Measurements from ENCODE around the gene ZNF358. TPM values are rescaled to one million over a fixed set of nuclear protein-coding genes. Genes with fewer than 3 reads are reported as not detected.

Gene ZNF358
- total RNA-seq, 4 donors from 2014 or later: 95.4 to 168 (median 137) TPM

DNA sequence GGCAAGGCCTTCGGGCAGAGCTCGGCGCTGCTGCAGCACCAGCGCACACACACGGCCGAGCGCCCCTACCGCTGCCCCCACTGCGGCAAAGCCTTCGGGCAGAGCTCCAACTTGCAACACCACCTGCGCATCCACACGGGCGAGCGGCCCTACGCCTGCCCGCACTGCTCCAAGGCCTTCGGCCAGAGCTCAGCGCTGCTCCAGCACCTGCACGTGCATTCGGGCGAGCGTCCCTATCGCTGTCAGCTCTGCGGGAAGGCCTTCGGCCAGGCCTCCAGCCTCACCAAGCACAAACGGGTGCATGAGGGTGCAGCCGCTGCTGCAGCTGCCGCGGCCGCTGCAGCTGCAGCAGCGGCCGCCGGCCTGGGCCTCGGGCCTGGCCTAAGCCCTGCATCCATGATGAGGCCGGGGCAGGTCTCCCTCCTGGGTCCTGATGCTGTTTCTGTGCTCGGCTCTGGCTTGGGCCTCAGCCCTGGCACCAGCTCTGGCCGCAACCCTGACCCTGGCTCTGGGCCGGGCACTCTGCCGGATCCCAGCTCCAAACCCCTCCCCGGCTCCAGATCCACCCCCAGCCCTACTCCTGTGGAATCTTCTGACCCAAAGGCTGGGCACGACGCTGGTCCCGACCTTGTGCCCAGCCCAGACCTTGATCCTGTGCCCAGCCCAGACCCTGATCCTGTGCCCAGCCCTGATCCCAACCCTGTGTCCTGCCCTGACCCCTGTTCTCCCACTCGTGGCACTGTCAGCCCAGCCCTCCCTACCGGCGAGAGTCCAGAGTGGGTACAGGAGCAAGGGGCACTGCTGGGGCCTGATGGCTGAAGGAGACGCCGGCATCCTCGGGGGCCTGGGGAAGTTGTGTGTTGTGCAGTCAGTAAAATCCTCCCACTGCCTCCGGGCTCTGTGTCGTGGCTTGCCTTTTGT lies 4.5 kb downstream of the ZNF358 start:
- intact Hi-C loops (cut with DNase I): loop anchor here (5.0 kb wide), 1 partner anchor 33 kb away; the partner anchor contains the start of gene PEX11G
- peaks cover 26 to 61% (median 52%) of the 10 kb centered on the region in 4 donors for H3K4me1 ChIP-seq
- peaks cover 13 to 34% (median 28%) of the 10 kb centered on the region in 4 donors for H3K36me3 ChIP-seq
- TF ChIP-seq CTCF (IDR thresholded peaks at IDR 0.05): no peak
- no peak for TF ChIP-seq POLR2A (IDR thresholded peaks at IDR 0.05; ENCODE audit: low read depth)
- TF ChIP-seq EP300 (IDR thresholded peaks at IDR 0.05): no peak
- TF ChIP-seq POLR2AphosphoS5 (IDR thresholded peaks at IDR 0.05): no peak
- DNase-seq (ENCODE audit: extremely low spot score): no peak
- peak overlapping the region in 1 of 4 donors; percentile 30 for H3K27ac ChIP-seq (replicated peaks in 1 of 4)
- WGBS: 93% methylated on average over 39 of the region's 51 CpGs
- no peaks in the 10 kb centered on the region for H3K9me3 ChIP-seq
- H3K4me3 ChIP-seq: no peak overlapping the region
- H3K27me3 ChIP-seq: no peaks in the 10 kb centered on the region

GRCh38 chr19:7521551-7522071 lies 5.7 kb downstream of the ZNF358 start:
- no peaks in the 10 kb centered on the region for H3K27me3 ChIP-seq
- H3K4me3 ChIP-seq: peak overlapping the region; percentile 70 to 95 (median 83)
- WGBS: 54% methylated on average over 10 of the region's 10 CpGs
- TF ChIP-seq CTCF (IDR thresholded peaks at IDR 0.05) (no peak), EP300 (IDR thresholded peaks at IDR 0.05) (no peak), POLR2AphosphoS5 (IDR thresholded peaks at IDR 0.05) (no peak), POLR2A (IDR thresholded peaks at IDR 0.05; ENCODE audit: low read depth) (no peak)
- no peak for DNase-seq (ENCODE audit: extremely low spot score)
- H3K9me3 ChIP-seq: no peaks in the 10 kb centered on the region
- peaks cover 21 to 62% (median 46%) of the 10 kb centered on the region in 4 donors for H3K4me1 ChIP-seq
- H3K27ac ChIP-seq (replicated peaks in 1 of 4): peak overlapping the region; percentile 66 to 80 (median 72)
- H3K36me3 ChIP-seq: peaks cover 19 to 47% (median 40%) of the 10 kb centered on the region in 4 donors
- intact Hi-C loops (cut with DNase I): loop anchor here (5.0 kb wide), 1 partner anchor 34 kb away; the partner anchor contains the start of gene PEX11G

DNA sequence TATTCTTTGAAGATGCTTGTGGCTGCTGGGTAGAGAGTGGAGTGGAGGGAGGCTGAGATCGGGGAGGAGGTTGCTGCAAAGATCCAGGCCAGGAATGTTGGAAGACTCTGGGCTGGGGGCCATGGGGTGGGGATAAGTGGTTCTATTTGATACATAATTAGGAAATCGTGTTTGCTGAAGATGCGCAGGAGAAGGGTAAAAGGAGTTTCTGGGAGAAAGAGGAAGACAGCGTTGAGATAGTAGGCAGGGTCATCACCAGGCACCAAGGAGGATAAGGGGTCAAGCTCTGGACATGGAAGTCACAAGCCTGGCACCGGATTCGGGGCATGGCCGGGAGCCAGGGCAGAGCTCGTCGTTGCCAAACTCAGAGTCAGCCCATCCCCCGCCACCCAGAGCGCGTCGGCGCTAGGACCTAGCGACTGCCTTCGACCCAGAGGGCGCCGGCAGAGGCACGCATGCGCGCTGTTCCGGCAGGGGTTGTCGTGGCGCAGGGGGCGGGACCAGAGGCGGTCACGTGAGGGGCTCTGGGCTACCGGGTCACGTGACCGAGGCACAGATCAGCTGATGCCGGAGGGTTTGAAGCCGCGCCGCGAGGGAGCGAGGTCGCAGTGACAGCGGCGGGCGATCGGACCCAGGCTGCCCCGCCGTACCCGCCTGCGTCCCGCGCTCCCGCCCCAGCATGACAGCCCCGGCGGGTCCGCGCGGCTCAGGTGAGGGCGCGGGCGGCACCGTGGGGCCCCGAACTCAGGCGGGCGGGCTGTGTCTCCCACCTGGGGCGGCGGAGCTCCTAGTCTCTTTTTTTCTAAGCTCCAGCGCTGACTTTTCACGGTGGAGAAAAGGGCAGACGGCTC lies 6.4 kb downstream of the ZNF358 start, which contains the start of gene MCOLN1:
Gene MCOLN1 (plus strand): TSS at position 553 of the 851 bp plus-strand sequence. CDS start 127 bp downstream, at position 680.
- TF ChIP-seq POLR2AphosphoS5 (IDR thresholded peaks at IDR 0.05): peak; percentile 87 to 100
- TF ChIP-seq POLR2A (IDR thresholded peaks at IDR 0.05; ENCODE audit: low read depth): peak; percentile 16
- TF ChIP-seq EP300 (IDR thresholded peaks at IDR 0.05): no peak
- TF ChIP-seq CTCF (IDR thresholded peaks at IDR 0.05): peak in 1 of 3 experiments; percentile 51
- Histone ChIP-seq H3K27ac (replicated peaks in 1 of 4) (peak within 1 kb of the TSS; percentile 66 to 80 (median 72)), H3K9me3 (no peaks in the 10 kb centered on the region), H3K4me1 (peaks cover 15 to 55% (median 39%) of the 10 kb centered on the region in 4 donors), H3K4me3 (peak within 1 kb of the TSS; percentile 70 to 95 (median 83)), H3K36me3 (peaks cover 23 to 53% (median 45%) of the 10 kb centered on the region in 4 donors), H3K27me3 (no peaks in the 10 kb centered on the region)
- intact Hi-C loops (cut with DNase I): loop anchor here (5.0 kb wide), 1 partner anchor 35 kb away; the partner anchor contains the start of gene PEX11G
- under 1% methylated on average over 52 of the region's 65 CpGs for WGBS
- peak; percentile 100 for DNase-seq (ENCODE audit: extremely low spot score)

Measured in esophagus muscularis mucosa (tissue), 4 donors.